WTC11 (cell line): ENCODE measurements around the gene AHSG.

Experiments
- CREB1 ChIP-seq: sonication (generic); formaldehyde crosslinking; IDR thresholded peaks from 2 replicates; pipeline ENCODE4 v1.8.0; 2023; ENCODE audit warnings: mild to moderate bottlenecking, missing genetic modification reagents
- CTCF ChIP-seq: fragments of 200-600 bp; IDR thresholded peaks from 2 replicates; pipeline ENCODE4 v1.8.0; 2022; ENCODE audit warnings: antibody characterized with exemption
- E2F4 ChIP-seq: sonication (generic); formaldehyde crosslinking; IDR thresholded peaks from 2 replicates; pipeline ENCODE4 v1.8.1; 2022; ENCODE audit warnings: low read depth, mild to moderate bottlenecking, moderate library complexity, missing genetic modification reagents, borderline replicate concordance
- ETV6 ChIP-seq: sonication (generic); formaldehyde crosslinking; IDR thresholded peaks from 2 replicates; pipeline ENCODE4 v1.8.1; 2022; ENCODE audit warnings: mild to moderate bottlenecking, missing genetic modification reagents
- JUN ChIP-seq: sonication (generic); formaldehyde crosslinking; IDR thresholded peaks from 2 replicates; pipeline ENCODE4 v1.8.0; 2023; ENCODE audit warnings: mild to moderate bottlenecking, missing genetic modification reagents
- KAT7 ChIP-seq: sonication (generic); formaldehyde crosslinking; IDR thresholded peaks from 2 replicates; pipeline ENCODE4 v1.8.1; 2023; ENCODE audit warnings: missing genetic modification reagents, mild to moderate bottlenecking, borderline replicate concordance
- MYBL2 ChIP-seq: sonication (generic); formaldehyde crosslinking; IDR thresholded peaks from 2 replicates; pipeline ENCODE4 v1.8.1; 2023; ENCODE audit warnings: mild to moderate bottlenecking, moderate library complexity, missing genetic modification reagents
- SP1 ChIP-seq: sonication (generic); formaldehyde crosslinking; conservative IDR thresholded peaks from 2 replicates; pipeline ENCODE4 v1.8.1; 2022; ENCODE audit warnings: missing genetic modification reagents
- TCF7 ChIP-seq: sonication (generic); formaldehyde crosslinking; IDR thresholded peaks from 2 replicates; pipeline ENCODE4 v1.8.0; 2022; ENCODE audit warnings: mild to moderate bottlenecking, low read depth, missing genetic modification reagents, moderate library complexity
- ZNF232 ChIP-seq: sonication (generic); formaldehyde crosslinking; IDR thresholded peaks from 2 replicates; pipeline ENCODE4 v1.8.0; 2022; ENCODE audit warnings: mild to moderate bottlenecking, missing genetic modification reagents
- ZNF263 ChIP-seq: sonication (generic); formaldehyde crosslinking; IDR thresholded peaks from 2 replicates; pipeline ENCODE4 v1.8.1; 2022; ENCODE audit warnings: low read depth, mild to moderate bottlenecking, moderate library complexity, missing genetic modification reagents
- TF ChIP-seq, protein P1 (sequence below): sonication (generic); formaldehyde crosslinking; IDR thresholded peaks from 2 replicates; pipeline ENCODE4 v1.8.0; 2022; ENCODE audit warnings: mild to moderate bottlenecking, missing genetic modification reagents
- TF ChIP-seq, protein P2 (sequence below): sonication (generic); formaldehyde crosslinking; IDR thresholded peaks from 2 replicates; pipeline ENCODE4 v1.8.1; 2022; ENCODE audit warnings: low read depth, missing genetic modification reagents, borderline replicate concordance
- TF ChIP-seq, protein P3 (sequence below): fragments of 250-450 bp; sonication (Bioruptor Pico); IDR thresholded peaks from 2 replicates; pipeline ENCODE4 v1.9.0; 2021; ENCODE audit warnings: mild to moderate bottlenecking

- TF ChIP-seq TCF7 (CRISPR knock-in tag) (no peak), ZNF263 (CRISPR knock-in tag) (no peak), KAT7 (CRISPR knock-in tag) (no peak), CREB1 (CRISPR knock-in tag) (no peak), CTCF (no peak), ZNF232 (no peak), SP1 (CRISPR knock-in tag) (no peak), E2F4 (CRISPR knock-in tag) (no peak), ETV6 (CRISPR knock-in tag) (no peak), JUN (CRISPR knock-in tag) (no peak), MYBL2 (no peak)
- TF ChIP-seq, protein P1, sequence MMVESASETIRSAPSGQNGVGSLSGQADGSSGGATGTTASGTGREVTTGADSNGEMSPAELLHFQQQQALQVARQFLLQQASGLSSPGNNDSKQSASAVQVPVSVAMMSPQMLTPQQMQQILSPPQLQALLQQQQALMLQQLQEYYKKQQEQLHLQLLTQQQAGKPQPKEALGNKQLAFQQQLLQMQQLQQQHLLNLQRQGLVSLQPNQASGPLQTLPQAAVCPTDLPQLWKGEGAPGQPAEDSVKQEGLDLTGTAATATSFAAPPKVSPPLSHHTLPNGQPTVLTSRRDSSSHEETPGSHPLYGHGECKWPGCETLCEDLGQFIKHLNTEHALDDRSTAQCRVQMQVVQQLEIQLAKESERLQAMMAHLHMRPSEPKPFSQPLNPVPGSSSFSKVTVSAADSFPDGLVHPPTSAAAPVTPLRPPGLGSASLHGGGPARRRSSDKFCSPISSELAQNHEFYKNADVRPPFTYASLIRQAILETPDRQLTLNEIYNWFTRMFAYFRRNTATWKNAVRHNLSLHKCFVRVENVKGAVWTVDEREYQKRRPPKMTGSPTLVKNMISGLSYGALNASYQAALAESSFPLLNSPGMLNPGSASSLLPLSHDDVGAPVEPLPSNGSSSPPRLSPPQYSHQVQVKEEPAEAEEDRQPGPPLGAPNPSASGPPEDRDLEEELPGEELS (CRISPR knock-in tag): no peak
- TF ChIP-seq, protein P2, sequence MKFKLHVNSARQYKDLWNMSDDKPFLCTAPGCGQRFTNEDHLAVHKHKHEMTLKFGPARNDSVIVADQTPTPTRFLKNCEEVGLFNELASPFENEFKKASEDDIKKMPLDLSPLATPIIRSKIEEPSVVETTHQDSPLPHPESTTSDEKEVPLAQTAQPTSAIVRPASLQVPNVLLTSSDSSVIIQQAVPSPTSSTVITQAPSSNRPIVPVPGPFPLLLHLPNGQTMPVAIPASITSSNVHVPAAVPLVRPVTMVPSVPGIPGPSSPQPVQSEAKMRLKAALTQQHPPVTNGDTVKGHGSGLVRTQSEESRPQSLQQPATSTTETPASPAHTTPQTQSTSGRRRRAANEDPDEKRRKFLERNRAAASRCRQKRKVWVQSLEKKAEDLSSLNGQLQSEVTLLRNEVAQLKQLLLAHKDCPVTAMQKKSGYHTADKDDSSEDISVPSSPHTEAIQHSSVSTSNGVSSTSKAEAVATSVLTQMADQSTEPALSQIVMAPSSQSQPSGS (CRISPR knock-in tag): no peak
- TF ChIP-seq, protein P3, sequence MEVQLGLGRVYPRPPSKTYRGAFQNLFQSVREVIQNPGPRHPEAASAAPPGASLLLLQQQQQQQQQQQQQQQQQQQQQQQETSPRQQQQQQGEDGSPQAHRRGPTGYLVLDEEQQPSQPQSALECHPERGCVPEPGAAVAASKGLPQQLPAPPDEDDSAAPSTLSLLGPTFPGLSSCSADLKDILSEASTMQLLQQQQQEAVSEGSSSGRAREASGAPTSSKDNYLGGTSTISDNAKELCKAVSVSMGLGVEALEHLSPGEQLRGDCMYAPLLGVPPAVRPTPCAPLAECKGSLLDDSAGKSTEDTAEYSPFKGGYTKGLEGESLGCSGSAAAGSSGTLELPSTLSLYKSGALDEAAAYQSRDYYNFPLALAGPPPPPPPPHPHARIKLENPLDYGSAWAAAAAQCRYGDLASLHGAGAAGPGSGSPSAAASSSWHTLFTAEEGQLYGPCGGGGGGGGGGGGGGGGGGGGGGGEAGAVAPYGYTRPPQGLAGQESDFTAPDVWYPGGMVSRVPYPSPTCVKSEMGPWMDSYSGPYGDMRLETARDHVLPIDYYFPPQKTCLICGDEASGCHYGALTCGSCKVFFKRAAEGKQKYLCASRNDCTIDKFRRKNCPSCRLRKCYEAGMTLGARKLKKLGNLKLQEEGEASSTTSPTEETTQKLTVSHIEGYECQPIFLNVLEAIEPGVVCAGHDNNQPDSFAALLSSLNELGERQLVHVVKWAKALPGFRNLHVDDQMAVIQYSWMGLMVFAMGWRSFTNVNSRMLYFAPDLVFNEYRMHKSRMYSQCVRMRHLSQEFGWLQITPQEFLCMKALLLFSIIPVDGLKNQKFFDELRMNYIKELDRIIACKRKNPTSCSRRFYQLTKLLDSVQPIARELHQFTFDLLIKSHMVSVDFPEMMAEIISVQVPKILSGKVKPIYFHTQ: no peak
These were observed 40.3 kb downstream of the AHSG start for GRCh38 chr3:186653080-186653707.
